ENCODE results near the gene CNTNAP1. TPM values are rescaled to one million over a fixed set of nuclear protein-coding genes. Genes with fewer than 3 reads are reported as not detected.

Gene CNTNAP1
- total RNA-seq, 4 donors from 2014 or later = 0.35 to 5.0 (median 1.3) TPM

GRCh38 chr17:42686520-42687128 is 4.3 kb downstream of the CNTNAP1 start:
- Histone ChIP-seq H3K4me1 (peaks cover 3 to 27% (median 7%) of the 10 kb centered on the region in 4 donors), H3K27ac (no peak overlapping the region), H3K27me3 (no peaks in the 10 kb centered on the region), H3K36me3 (no peaks in the 10 kb centered on the region), H3K9me3 (no peaks in the 10 kb centered on the region), H3K4me3 (no peak overlapping the region)
- no peak for TF ChIP-seq CTCF (IDR thresholded peaks at IDR 0.05)
- no peak for TF ChIP-seq POLR2A (IDR thresholded peaks at IDR 0.05)
- DNase-seq = no peak

GRCh38 chr17:42687707-42688320 is 5.5 kb downstream of the CNTNAP1 start:
- no peak for TF ChIP-seq CTCF (IDR thresholded peaks at IDR 0.05)
- TF ChIP-seq POLR2A (IDR thresholded peaks at IDR 0.05) = no peak
- DNase-seq = no peak
- H3K27me3 ChIP-seq = no peaks in the 10 kb centered on the region

GRCh38 chr17:42690596-42690995 is 8.3 kb downstream of the CNTNAP1 start:
- peaks cover 0 to 3% (median 0%) of the 10 kb centered on the region in 3 donors for H3K36me3 ChIP-seq
- no peak for DNase-seq
- H3K4me1 ChIP-seq = no peaks in the 10 kb centered on the region
- no peak overlapping the region for H3K4me3 ChIP-seq
- H3K27me3 ChIP-seq = no peaks in the 10 kb centered on the region
- no peak for TF ChIP-seq POLR2A (IDR thresholded peaks at IDR 0.05)
- no peak for TF ChIP-seq CTCF (IDR thresholded peaks at IDR 0.05)
- H3K9me3 ChIP-seq = no peaks in the 10 kb centered on the region
- H3K27ac ChIP-seq = no peak overlapping the region

More at GRCh38 chr17:42687707-42688320, 5.5 kb downstream of the CNTNAP1 start:
- Histone ChIP-seq H3K27ac (no peak overlapping the region), H3K4me1 (peaks cover 0 to 18% (median 2%) of the 10 kb centered on the region in 4 donors), H3K9me3 (no peaks in the 10 kb centered on the region), H3K36me3 (no peaks in the 10 kb centered on the region), H3K4me3 (no peak overlapping the region)

GRCh38 chr17:42691021-42691545 is 8.8 kb downstream of the CNTNAP1 start:
- no peak for TF ChIP-seq CTCF (IDR thresholded peaks at IDR 0.05)
- no peak for TF ChIP-seq POLR2A (IDR thresholded peaks at IDR 0.05)
- Histone ChIP-seq H3K36me3 (peaks cover 0 to 8% (median 0%) of the 10 kb centered on the region in 3 donors), H3K27ac (no peak overlapping the region), H3K4me3 (no peak overlapping the region), H3K4me1 (no peaks in the 10 kb centered on the region), H3K27me3 (no peaks in the 10 kb centered on the region), H3K9me3 (no peaks in the 10 kb centered on the region)
- no peak for DNase-seq

GRCh38 chr17:42692489-42692888 is 10.2 kb downstream of the CNTNAP1 start:
- no peaks in the 10 kb centered on the region for H3K27me3 ChIP-seq
- no peak for DNase-seq
- no peaks in the 10 kb centered on the region for H3K4me1 ChIP-seq
- H3K36me3 ChIP-seq = peaks cover 0 to 9% (median 0%) of the 10 kb centered on the region in 3 donors
- TF ChIP-seq CTCF (IDR thresholded peaks at IDR 0.05) (no peak), POLR2A (IDR thresholded peaks at IDR 0.05) (no peak)
- no peaks in the 10 kb centered on the region for H3K9me3 ChIP-seq
- no peak overlapping the region for H3K27ac ChIP-seq
- H3K4me3 ChIP-seq = no peak overlapping the region
